Upper lobe of left lung (tissue), 4 donors: Measurements from ENCODE around the gene PPM1F.

Source experiments
- CTCF ChIP-seq, 6 experiments: fragments of 450-650 bp in 4 of 6; fragments of 200-600 bp in 2 of 6; sonication (generic) in 2 of 6; IDR thresholded peaks; one replicate each; pipeline ENCODE4 v1.5.1; 2016 to 2019; ENCODE audit warnings: antibody characterized with exemption in 6 of 6
- EP300 ChIP-seq, 4 donors: sonication (generic); formaldehyde crosslinking; IDR thresholded peaks; one replicate each; pipeline ENCODE4 v1.5.1; 2017; ENCODE audit warnings: antibody characterized with exemption in 4 of 4, control low read depth in 2 of 4
- POLR2A ChIP-seq, 4 donors: fragments of 450-650 bp; IDR thresholded peaks; one replicate each; pipeline ENCODE4 v1.5.1; 2016 to 2017; ENCODE audit warnings: antibody characterized with exemption in 4 of 4, mild to moderate bottlenecking in 2 of 4
- POLR2AphosphoS5 ChIP-seq, 2 donors: sonication (generic); formaldehyde crosslinking; IDR thresholded peaks; one replicate each; pipeline ENCODE4 v1.5.1; 2017; ENCODE audit warnings: antibody characterized with exemption in 2 of 2

GRCh38 chr22:21922370-21923162 lies 30.1 kb downstream of the PPM1F start:
- TF ChIP-seq CTCF (IDR thresholded peaks at IDR 0.05) (no peak), EP300 (IDR thresholded peaks at IDR 0.05) (no peak), POLR2A (IDR thresholded peaks at IDR 0.05) (no peak), POLR2AphosphoS5 (IDR thresholded peaks at IDR 0.05) (no peak)
